ENCODE data around the gene SSTR5.
A peak's percentile ranks its signal among the peaks of the same experiment; 100 is the strongest.

The SSTR5 gene

GRCh38 chr16:1101573-1102332, 29.2 kb downstream of the SSTR5 start:
- TF ChIP-seq POLR2AphosphoS5 (IDR thresholded peaks at IDR 0.05; ENCODE audit: low read depth, low read length) (no peak), FOXP2 (optimal IDR thresholded peaks at IDR 0.05; ENCODE audit: borderline replicate concordance, extremely low read depth, extremely low read length, insufficient read depth) (no peak), SIN3A (IDR thresholded peaks at IDR 0.05; ENCODE audit: borderline replicate concordance, insufficient read depth, low read length) (no peak), REST (IDR thresholded peaks at IDR 0.05; ENCODE audit: insufficient read depth in 1 of 2, low read depth in 2 of 2, low read length in 2 of 2) (no peak), TAF1 (IDR thresholded peaks at IDR 0.05; ENCODE audit: borderline replicate concordance, insufficient read depth, low read length) (no peak)

DNA sequence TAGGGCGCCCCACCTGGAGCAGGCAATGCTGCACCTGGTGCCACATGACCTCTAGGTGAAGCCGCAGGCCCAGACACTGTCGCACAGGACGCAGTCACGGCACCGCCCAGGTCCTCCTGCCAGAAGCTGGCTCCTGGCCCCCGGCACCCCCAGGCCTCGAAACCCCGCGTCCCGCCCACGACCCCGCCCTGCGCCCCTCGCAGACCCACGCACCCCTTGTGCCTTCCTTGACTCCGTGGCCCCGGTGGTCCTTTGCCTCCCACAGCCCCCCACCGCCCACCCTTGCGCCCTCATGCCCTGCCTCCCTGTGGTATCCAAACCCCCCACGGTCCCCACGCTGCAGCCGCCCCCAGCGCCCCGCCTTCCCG, 29.8 kb downstream of the SSTR5 start:
- TF ChIP-seq POLR2AphosphoS5 (IDR thresholded peaks at IDR 0.05; ENCODE audit: low read depth, low read length) = no peak
- TF ChIP-seq TAF1 (IDR thresholded peaks at IDR 0.05; ENCODE audit: borderline replicate concordance, insufficient read depth, low read length) = no peak
- no peak for TF ChIP-seq FOXP2 (optimal IDR thresholded peaks at IDR 0.05; ENCODE audit: borderline replicate concordance, extremely low read depth, extremely low read length, insufficient read depth)
- TF ChIP-seq SIN3A (IDR thresholded peaks at IDR 0.05; ENCODE audit: borderline replicate concordance, insufficient read depth, low read length) = no peak
- TF ChIP-seq REST (IDR thresholded peaks at IDR 0.05; ENCODE audit: insufficient read depth in 1 of 2, low read depth in 2 of 2, low read length in 2 of 2) = no peak

- TF ChIP-seq FOXP2 (optimal IDR thresholded peaks at IDR 0.05; ENCODE audit: borderline replicate concordance, extremely low read depth, extremely low read length, insufficient read depth) (peak; percentile 20), SIN3A (IDR thresholded peaks at IDR 0.05; ENCODE audit: borderline replicate concordance, insufficient read depth, low read length) (no peak)
These were observed 30.5 kb downstream of the SSTR5 start for GRCh38 chr16:1102921-1103635.

DNA sequence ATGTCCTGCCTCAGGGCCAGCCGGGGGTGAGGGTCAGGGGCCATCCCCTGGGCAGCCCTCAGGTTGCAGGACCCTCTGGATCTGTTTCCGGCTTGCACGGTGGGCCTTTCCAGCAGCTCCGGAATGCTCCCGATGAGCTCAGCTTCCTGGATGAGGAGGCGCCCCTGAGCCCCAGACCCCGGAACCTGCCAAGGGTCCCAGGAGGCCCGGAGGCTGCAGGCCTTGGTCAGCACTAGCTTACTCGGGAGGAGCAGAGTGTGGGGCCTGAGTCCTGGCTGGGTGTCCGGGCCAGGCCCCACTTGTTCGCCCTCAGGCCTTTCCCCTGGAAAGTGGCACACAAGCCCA, 31.1 kb downstream of the SSTR5 start:
- TF ChIP-seq SIN3A (IDR thresholded peaks at IDR 0.05; ENCODE audit: borderline replicate concordance, insufficient read depth, low read length) (no peak), REST (IDR thresholded peaks at IDR 0.05; ENCODE audit: insufficient read depth in 1 of 2, low read depth in 2 of 2, low read length in 2 of 2) (no peak), FOXP2 (optimal IDR thresholded peaks at IDR 0.05; ENCODE audit: borderline replicate concordance, extremely low read depth, extremely low read length, insufficient read depth) (no peak), POLR2AphosphoS5 (IDR thresholded peaks at IDR 0.05; ENCODE audit: low read depth, low read length) (no peak), TAF1 (IDR thresholded peaks at IDR 0.05; ENCODE audit: borderline replicate concordance, insufficient read depth, low read length) (no peak)

- TF ChIP-seq POLR2AphosphoS5 (IDR thresholded peaks at IDR 0.05; ENCODE audit: low read depth, low read length) = no peak
These were observed 33.5 kb downstream of the SSTR5 start for GRCh38 chr16:1105888-1106620.

DNA sequence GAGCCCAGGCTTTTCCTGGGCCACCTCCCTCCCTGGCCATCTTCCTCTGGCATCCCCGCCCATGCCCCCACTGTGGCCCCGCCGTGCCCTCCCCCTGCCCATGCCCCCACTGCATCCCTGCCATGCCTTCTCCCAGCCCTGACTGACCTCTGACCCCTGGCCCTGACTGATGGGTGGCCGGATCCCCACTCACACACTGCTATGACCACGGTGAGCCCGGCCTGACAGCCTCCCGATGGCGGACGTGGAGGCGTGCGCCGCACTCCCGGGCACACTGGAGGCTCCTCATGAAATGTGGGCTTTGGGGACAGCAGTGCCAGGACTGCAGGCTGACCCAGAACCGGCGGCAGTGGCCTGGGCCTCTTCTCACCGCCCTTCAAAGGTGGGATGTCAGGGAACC, 34.1 kb downstream of the SSTR5 start:
- TF ChIP-seq FOXP2 (optimal IDR thresholded peaks at IDR 0.05; ENCODE audit: borderline replicate concordance, extremely low read depth, extremely low read length, insufficient read depth) = no peak
- no peak for TF ChIP-seq REST (IDR thresholded peaks at IDR 0.05; ENCODE audit: insufficient read depth in 1 of 2, low read depth in 2 of 2, low read length in 2 of 2)
- TF ChIP-seq TAF1 (IDR thresholded peaks at IDR 0.05; ENCODE audit: borderline replicate concordance, insufficient read depth, low read length) = no peak
- no peak for TF ChIP-seq SIN3A (IDR thresholded peaks at IDR 0.05; ENCODE audit: borderline replicate concordance, insufficient read depth, low read length)
- TF ChIP-seq POLR2AphosphoS5 (IDR thresholded peaks at IDR 0.05; ENCODE audit: low read depth, low read length) = no peak

All from PFSK-1 (cell line).